ENCODE data around the gene GSG1L.

GSG1L gene

DNA sequence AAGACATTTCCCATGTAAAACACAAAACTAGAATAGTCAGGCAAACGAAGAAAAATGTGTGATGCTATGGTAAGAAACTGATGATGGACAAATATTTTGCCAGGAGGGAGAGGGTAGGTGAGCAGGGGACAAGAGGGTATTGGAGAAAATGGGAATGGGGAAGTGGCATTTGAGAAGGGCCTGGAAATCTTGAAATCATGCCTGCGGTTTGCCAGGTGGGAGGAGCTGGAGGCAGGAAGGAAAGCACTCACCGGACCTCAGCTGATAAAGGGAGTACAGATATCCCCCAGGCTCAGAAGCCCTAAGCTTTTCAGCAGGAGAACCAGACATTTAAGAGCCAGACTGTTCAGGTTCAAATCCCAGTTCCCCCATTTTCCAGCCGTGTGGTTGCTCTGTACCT is 103.6 kb downstream of the GSG1L start:
- Histone ChIP-seq H3K4me3 (ENCODE audit: insufficient read depth, low read length, poor library complexity, severe bottlenecking) (no peak overlapping the region), H3F3A (ENCODE audit: insufficient read depth) (no peaks in the 10 kb centered on the region), H3K27ac (ENCODE audit: low read depth, low read length) (no peak overlapping the region), H3K36me3 (ENCODE audit: low read length) (0 out of 2 replicates have a peak, but pooled peaks cover 2% of the 10 kb centered on the region), H2AFZ (ENCODE audit: low read depth, low read length, severe bottlenecking) (no peak overlapping the region), H4K20me1 (ENCODE audit: low read depth, low read length) (no peaks in the 10 kb centered on the region), H3K9me2 (replicated peaks; ENCODE audit: insufficient read depth, low read length) (no peaks in the 10 kb centered on the region), H3K4me2 (ENCODE audit: low read depth, low read length, poor library complexity, severe bottlenecking) (no peak overlapping the region), H3K9me3 (ENCODE audit: insufficient read depth, low read length) (peaks cover 7% of the 10 kb centered on the region; the same call in 1 of the 2 replicates), H3K9ac (ENCODE audit: low read length) (no peak overlapping the region), H3K79me2 (ENCODE audit: insufficient read depth, low read length) (no peaks in the 10 kb centered on the region), H3K27me3 (ENCODE audit: low read length) (no peaks in the 10 kb centered on the region; the same call in 1 of the 2 replicates)
- TF ChIP-seq, protein P1, sequence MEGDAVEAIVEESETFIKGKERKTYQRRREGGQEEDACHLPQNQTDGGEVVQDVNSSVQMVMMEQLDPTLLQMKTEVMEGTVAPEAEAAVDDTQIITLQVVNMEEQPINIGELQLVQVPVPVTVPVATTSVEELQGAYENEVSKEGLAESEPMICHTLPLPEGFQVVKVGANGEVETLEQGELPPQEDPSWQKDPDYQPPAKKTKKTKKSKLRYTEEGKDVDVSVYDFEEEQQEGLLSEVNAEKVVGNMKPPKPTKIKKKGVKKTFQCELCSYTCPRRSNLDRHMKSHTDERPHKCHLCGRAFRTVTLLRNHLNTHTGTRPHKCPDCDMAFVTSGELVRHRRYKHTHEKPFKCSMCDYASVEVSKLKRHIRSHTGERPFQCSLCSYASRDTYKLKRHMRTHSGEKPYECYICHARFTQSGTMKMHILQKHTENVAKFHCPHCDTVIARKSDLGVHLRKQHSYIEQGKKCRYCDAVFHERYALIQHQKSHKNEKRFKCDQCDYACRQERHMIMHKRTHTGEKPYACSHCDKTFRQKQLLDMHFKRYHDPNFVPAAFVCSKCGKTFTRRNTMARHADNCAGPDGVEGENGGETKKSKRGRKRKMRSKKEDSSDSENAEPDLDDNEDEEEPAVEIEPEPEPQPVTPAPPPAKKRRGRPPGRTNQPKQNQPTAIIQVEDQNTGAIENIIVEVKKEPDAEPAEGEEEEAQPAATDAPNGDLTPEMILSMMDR (IDR thresholded peaks at IDR 0.05; ENCODE audit: insufficient read depth, low read length, poor library complexity, severe bottlenecking), result no peak
- TF ChIP-seq EZH2phosphoT487 (conservative IDR thresholded peaks at IDR 0.05; ENCODE audit: low read length), result no peak

DNA sequence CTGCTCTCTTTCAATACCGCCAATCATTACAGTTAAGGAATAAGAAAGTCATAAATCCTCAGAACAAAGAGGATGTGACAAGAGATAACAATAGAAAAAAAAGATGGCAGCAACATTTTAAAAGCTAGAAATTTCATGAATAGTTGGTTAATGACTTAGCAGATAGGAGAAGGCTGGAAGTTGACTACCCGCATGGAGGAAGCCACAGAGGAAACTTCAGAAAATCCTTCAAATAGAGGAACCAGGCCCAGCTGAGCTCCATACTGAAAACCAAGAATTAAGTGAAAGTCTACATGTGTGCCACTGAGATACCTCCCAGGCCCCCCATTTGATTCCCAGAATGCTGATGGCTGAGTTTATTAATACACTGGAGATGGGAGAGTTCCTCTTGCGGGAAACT is 109.3 kb downstream of the GSG1L start:
- no peaks in the 10 kb centered on the region for H3K9me2 ChIP-seq (replicated peaks; ENCODE audit: insufficient read depth, low read length)
- H3K4me3 ChIP-seq (ENCODE audit: insufficient read depth, low read length, poor library complexity, severe bottlenecking), result no peak overlapping the region
- no peaks in the 10 kb centered on the region for H3K27me3 ChIP-seq (ENCODE audit: low read length)
- TF ChIP-seq EZH2phosphoT487 (conservative IDR thresholded peaks at IDR 0.05; ENCODE audit: low read length), result no peak
- TF ChIP-seq, protein P1 (IDR thresholded peaks at IDR 0.05; ENCODE audit: insufficient read depth, low read length, poor library complexity, severe bottlenecking), result no peak
- H4K20me1 ChIP-seq (ENCODE audit: low read depth, low read length), result no peaks in the 10 kb centered on the region
- peaks cover 10% of the 10 kb centered on the region; the same call in 1 of the 2 replicates for H3K9me3 ChIP-seq (ENCODE audit: insufficient read depth, low read length)
- no peak overlapping the region for H3K4me2 ChIP-seq (ENCODE audit: low read depth, low read length, poor library complexity, severe bottlenecking)
- H2AFZ ChIP-seq (ENCODE audit: low read depth, low read length, severe bottlenecking), result no peak overlapping the region
- 0 out of 2 replicates have a peak, but pooled peaks cover 2% of the 10 kb centered on the region for H3K36me3 ChIP-seq (ENCODE audit: low read length)
- H3F3A ChIP-seq (ENCODE audit: insufficient read depth), result no peaks in the 10 kb centered on the region
- H3K9ac ChIP-seq (ENCODE audit: low read length), result no peak overlapping the region
- H3K79me2 ChIP-seq (ENCODE audit: insufficient read depth, low read length), result no peaks in the 10 kb centered on the region
- no peak overlapping the region for H3K27ac ChIP-seq (ENCODE audit: low read depth, low read length)

DNA sequence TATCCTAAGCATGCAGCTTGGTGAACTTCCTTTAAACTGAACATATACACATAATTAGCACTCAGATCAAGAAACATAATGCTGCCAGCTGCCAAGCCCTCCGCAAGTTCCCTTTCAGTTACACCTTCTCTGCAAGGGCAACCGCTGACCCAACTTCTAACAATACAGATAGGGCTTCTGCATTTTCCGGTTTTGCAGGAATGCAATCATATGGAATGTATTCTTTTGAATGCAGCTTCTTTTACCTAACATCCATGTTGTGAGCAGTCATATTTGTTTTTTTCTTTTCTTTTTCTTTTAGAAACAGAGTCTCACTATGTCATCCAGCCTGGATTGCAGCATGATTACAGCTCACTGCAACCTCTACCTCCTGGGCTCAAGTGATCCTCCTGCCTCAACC is 110.7 kb downstream of the GSG1L start:
- Histone ChIP-seq H3K4me2 (ENCODE audit: low read depth, low read length, poor library complexity, severe bottlenecking) (no peak overlapping the region), H3K9me3 (ENCODE audit: insufficient read depth, low read length) (peaks cover 10% of the 10 kb centered on the region; the same call in 1 of the 2 replicates), H3K9me2 (replicated peaks; ENCODE audit: insufficient read depth, low read length) (no peaks in the 10 kb centered on the region), H3K27me3 (ENCODE audit: low read length) (no peaks in the 10 kb centered on the region), H3K36me3 (ENCODE audit: low read length) (0 out of 2 replicates have a peak, but pooled peaks cover 2% of the 10 kb centered on the region), H3K27ac (ENCODE audit: low read depth, low read length) (no peak overlapping the region), H3F3A (ENCODE audit: insufficient read depth) (no peaks in the 10 kb centered on the region), H3K4me3 (ENCODE audit: insufficient read depth, low read length, poor library complexity, severe bottlenecking) (no peak overlapping the region), H3K9ac (ENCODE audit: low read length) (no peak overlapping the region), H3K79me2 (ENCODE audit: insufficient read depth, low read length) (no peaks in the 10 kb centered on the region), H2AFZ (ENCODE audit: low read depth, low read length, severe bottlenecking) (no peak overlapping the region), H4K20me1 (ENCODE audit: low read depth, low read length) (no peaks in the 10 kb centered on the region)
- TF ChIP-seq, protein P1 (IDR thresholded peaks at IDR 0.05; ENCODE audit: insufficient read depth, low read length, poor library complexity, severe bottlenecking), result no peak
- TF ChIP-seq EZH2phosphoT487 (conservative IDR thresholded peaks at IDR 0.05; ENCODE audit: low read length), result no peak
